NCI-H2196 (cell line): ENCODE data around the gene THRA.
"Not testable (repeated sequence)": the region's sequence is repeated elsewhere in the genome, so short reads cannot be mapped to it uniquely, and the experiment has no call there.

ENCODE experiments used
- DNase-seq: peaks from one replicate; lab custom pipeline; 2025; ENCODE audit not compliant: unreplicated experiment; lab: John Stamatoyannopoulos, UW

THRA gene

GRCh38 chr17:40112191-40112711 is 49.5 kb downstream of the THRA start:
- DNase-seq = no peak

GRCh38 chr17:40112718-40113109 is 49.9 kb downstream of the THRA start:
- no peak for DNase-seq

- peak; percentile 86 for DNase-seq
Observed at GRCh38 chr17:40113110-40113906, 50.5 kb downstream of the THRA start.

- DNase-seq = no peak
Observed at GRCh38 chr17:40113907-40114245, 51.1 kb downstream of the THRA start.

- DNase-seq = no peak
Observed at GRCh38 chr17:40115101-40115436, 52.3 kb downstream of the THRA start.

GRCh38 chr17:40121181-40122135 is 58.7 kb downstream of the THRA start, which contains the start of gene MSL1:
Gene MSL1, plus strand, starts transcription at chr17:40121971. Its CDS starts 642 bp downstream, at chr17:40122613.
- DNase-seq = peak; percentile 37

- DNase-seq = no peak
Observed at GRCh38 chr17:40122136-40122998, 59.6 kb downstream of the THRA start.

- DNase-seq = peak; percentile 8
Observed at GRCh38 chr17:40122999-40123810, 60.4 kb downstream of the THRA start.

GRCh38 chr17:40123811-40124114 is 61.0 kb downstream of the THRA start:
- DNase-seq = no peak

- no peak for DNase-seq
Observed at GRCh38 chr17:40124279-40125141, 61.7 kb downstream of the THRA start.

GRCh38 chr17:40129498-40129897 is 66.7 kb downstream of the THRA start:
- DNase-seq = no peak

GRCh38 chr17:40130352-40131042 is 67.7 kb downstream of the THRA start:
- DNase-seq = no peak

- DNase-seq = no peak
Observed at GRCh38 chr17:40134184-40134583, 71.4 kb downstream of the THRA start.

- DNase-seq = no peak
Observed at GRCh38 chr17:40135817-40136216, 73.1 kb downstream of the THRA start.

- DNase-seq = no peak
Observed at GRCh38 chr17:40139566-40140058, 76.8 kb downstream of the THRA start.

- not testable (repeated sequence) for DNase-seq
Observed at GRCh38 chr17:40143166-40143565, 80.4 kb downstream of the THRA start.
